Effector CD4-positive, alpha-beta T cell (primary cell): ENCODE results near the gene MRPS22.
A peak's percentile ranks its signal among the peaks of the same experiment; 100 is the strongest.
"Not testable (repeated sequence)": the region's sequence is repeated elsewhere in the genome, so short reads cannot be mapped to it uniquely, and the experiment has no call there.

Source experiments
- DNase-seq: peaks from one replicate; pipeline ENCODE4 v3.0.0-alpha.2; 2020

Gene MRPS22

GRCh38 chr3:139339219-139339906 lies 4.5 kb upstream of the MRPS22 start:
- no peak for DNase-seq

GRCh38 chr3:139340784-139341183 lies 3.0 kb upstream of the MRPS22 start:
- DNase-seq = no peak

GRCh38 chr3:139342054-139342453 lies 1.8 kb upstream of the MRPS22 start:
- DNase-seq = no peak

DNA sequence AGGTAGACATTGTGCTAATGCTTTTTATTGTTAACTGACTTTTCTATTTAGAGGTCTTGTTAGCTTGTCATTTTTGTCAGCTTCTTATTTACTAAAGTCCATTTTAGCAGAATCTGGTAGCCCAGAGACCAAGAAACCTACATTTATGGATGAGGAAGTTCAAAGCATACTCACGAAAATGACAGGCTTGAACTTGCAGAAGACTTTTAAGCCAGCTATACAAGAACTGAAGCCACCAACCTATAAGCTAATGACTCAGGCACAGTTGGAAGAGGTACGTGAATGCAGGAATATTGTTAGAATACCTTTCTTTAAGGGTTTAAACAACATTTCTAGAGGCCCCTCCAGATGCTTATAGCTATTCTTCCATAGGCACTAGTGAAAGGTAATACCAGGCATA lies 3.0 kb downstream of the MRPS22 start:
- DNase-seq = no peak

- no peak for DNase-seq
Measured at GRCh38 chr3:139353920-139354556, 10.2 kb downstream of the MRPS22 start.

- DNase-seq = no peak
Measured at GRCh38 chr3:139354661-139355060, 10.8 kb downstream of the MRPS22 start.

- no peak for DNase-seq
Measured at GRCh38 chr3:139355476-139355875, 11.7 kb downstream of the MRPS22 start.

DNA sequence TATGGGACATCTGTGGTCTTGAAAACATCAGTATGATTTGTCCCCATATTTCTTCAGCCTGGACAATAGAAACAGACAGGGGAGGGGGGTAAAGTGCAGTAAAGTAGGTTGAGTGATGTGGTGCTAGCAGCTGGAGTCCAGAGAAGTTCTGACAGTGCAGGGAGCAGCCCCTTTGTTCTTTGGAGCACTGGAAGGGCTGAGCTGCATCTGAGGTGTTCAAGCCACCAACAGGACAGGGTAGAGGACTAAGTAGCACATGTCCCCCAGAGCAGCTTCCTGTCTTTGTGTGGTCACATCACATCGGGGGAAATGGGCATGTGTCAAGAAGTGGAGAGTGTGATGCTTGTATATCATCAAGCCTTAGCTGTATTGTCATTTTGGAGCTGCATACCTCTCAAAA lies 12.1 kb downstream of the MRPS22 start:
- DNase-seq = no peak

DNA sequence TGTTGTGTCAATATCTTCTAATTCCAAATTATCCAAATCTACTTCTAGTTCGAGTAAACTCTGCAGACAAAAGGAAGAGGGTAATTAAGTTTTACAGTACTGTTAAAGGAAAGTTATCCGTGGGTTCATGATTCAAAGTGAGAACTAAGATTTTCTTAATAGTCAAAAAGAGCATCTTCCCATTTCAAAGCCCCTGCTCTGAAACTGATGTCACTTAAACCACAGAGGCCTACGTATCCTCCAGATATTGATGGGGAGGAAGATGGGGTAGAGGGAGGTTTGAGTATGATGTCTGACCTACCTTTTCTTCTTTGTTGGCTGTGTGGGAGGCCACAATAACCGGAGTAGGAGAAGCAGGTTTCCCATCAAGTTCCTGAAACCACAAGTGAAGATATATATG lies 14.1 kb downstream of the MRPS22 start:
- no peak for DNase-seq

- DNase-seq = no peak
Measured at GRCh38 chr3:139358841-139359562, 15.2 kb downstream of the MRPS22 start.

- no peak for DNase-seq
Measured at GRCh38 chr3:139361276-139361675, 17.5 kb downstream of the MRPS22 start.

DNA sequence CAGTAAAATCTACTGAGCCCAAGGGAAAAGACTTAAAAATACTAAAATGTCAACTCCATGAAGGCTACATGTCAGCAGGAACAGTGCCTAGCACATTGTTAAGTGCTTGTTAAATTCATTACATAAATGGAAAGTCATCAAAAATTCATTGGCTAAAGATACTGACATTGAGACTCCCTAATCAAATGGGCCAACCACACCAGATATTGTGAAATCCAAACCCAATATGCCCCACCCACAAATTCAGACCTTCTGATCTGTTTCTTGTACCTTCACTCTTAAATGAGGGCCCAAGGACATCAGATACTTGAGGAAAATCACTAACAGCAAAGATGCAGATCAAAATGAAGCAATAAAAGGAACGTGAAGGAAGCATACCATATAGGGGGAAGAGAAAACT lies 20.7 kb downstream of the MRPS22 start:
- DNase-seq = no peak

DNA sequence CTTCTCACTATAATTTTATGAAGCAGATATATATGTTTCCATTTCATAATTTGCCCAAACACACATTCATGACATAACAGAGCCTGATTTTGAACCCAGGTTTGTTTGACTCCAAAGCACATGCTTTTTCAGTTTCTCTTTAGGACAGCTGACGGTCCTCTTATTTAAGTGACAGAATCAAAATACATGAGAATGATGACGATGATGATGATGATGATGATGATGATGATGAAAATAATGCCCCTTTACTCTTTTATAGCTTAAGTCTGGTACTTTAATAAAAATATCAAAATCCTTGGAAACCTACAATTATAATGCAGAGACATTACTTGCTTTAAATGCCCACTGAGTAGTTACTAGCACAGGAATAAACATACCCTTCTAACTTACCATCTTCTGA lies 30.3 kb downstream of the MRPS22 start:
- DNase-seq = no peak

DNA sequence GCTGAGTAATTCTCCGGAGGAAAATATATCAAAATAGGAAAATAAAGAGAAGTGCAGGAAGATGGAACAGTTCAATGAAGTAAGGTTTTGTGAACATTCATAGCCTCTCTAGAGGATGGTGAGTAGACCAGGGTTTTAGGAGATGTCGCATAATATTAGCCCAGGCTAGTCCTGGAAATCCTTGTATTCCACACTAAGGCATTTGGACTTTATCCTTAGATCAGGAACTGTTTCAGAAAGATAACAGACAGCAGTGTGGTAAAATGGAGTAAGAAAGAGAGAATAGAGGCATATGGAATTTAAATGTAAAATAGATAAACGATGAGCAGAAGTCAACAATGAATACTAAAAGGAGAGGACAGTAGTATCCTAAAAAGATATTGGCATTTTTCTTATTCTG lies 33.6 kb downstream of the MRPS22 start:
- no peak for DNase-seq

- DNase-seq = no peak
Measured at GRCh38 chr3:139378587-139379241, 34.9 kb downstream of the MRPS22 start.

- no peak for DNase-seq
Measured at GRCh38 chr3:139380575-139380974, 36.8 kb downstream of the MRPS22 start.

DNA sequence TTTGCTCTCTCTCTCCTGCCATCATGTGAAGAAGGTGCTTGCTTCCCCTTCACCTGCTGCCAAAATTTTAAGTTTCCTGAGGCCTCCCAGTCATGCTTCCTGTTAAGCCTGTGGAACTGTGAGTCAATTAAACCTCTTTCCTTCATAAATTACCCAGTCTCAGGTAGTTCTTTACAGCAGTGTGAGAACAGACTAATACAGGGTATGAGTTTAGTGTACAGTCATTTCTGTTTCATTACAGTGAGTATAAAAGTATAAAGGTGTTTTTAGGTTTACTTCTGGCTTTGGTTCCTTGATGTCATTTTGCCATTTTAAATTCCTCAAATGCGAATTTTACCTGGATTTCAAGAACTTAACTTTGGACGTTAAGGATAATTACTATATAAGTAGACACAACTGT lies 38.5 kb downstream of the MRPS22 start:
- not testable (repeated sequence) for DNase-seq

DNA sequence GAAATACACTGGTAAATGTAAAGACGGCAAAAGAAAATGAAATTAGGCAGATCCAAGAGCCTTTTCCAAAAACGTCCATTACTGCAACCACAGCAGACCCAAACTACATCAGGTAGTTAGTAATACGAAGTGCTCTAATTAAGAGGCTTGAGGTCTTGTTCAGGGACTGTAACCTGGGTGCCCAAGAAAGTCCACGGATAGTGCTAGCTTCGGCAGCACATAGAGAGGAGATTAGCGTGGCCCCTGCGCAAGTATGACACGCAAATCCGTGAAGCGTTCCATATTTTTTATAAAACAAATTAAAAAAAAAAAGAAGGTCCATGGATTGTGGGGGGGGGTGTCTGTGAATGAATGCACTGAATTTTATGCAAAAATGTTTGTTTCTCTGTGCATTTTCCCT lies 44.3 kb downstream of the MRPS22 start:
- DNase-seq = no peak

GRCh38 chr3:139388821-139389551 lies 45.2 kb downstream of the MRPS22 start:
- DNase-seq = no peak

GRCh38 chr3:139389552-139390368 lies 45.9 kb downstream of the MRPS22 start, which contains the start of gene COPB2:
TSS of gene COPB2 (minus strand) at chr3:139389647. CDS start at chr3:139389550, 97 bp downstream.
- DNase-seq = peak; percentile 94

GRCh38 chr3:139394116-139394515 lies 50.3 kb downstream of the MRPS22 start:
- DNase-seq = no peak

GRCh38 chr3:139396707-139397106 lies 52.9 kb downstream of the MRPS22 start:
- DNase-seq = no peak
